GM12864 (cell line): ENCODE data around the gene FGD2.

ENCODE experiments used
- DNase-seq: peaks from one replicate; pipeline ENCODE4 v3.0.0-alpha.2; 2011; ENCODE audit warnings: low read depth
- H3K4me3 ChIP-seq: 2 replicates; pipeline ENCODE4 v1.5.1; 2011; ENCODE audit warnings: mild to moderate bottlenecking, low read depth, low read length, control low read depth
- TF ChIP-seq, protein P1 (sequence below): IDR thresholded peaks from 2 replicates; pipeline ENCODE4 v1.5.1; 2011; ENCODE audit warnings: low read depth, mild to moderate bottlenecking, moderate library complexity, low read length, control low read depth, inconsistent platforms; ENCODE audit errors: missing control alignments

The FGD2 gene

DNA sequence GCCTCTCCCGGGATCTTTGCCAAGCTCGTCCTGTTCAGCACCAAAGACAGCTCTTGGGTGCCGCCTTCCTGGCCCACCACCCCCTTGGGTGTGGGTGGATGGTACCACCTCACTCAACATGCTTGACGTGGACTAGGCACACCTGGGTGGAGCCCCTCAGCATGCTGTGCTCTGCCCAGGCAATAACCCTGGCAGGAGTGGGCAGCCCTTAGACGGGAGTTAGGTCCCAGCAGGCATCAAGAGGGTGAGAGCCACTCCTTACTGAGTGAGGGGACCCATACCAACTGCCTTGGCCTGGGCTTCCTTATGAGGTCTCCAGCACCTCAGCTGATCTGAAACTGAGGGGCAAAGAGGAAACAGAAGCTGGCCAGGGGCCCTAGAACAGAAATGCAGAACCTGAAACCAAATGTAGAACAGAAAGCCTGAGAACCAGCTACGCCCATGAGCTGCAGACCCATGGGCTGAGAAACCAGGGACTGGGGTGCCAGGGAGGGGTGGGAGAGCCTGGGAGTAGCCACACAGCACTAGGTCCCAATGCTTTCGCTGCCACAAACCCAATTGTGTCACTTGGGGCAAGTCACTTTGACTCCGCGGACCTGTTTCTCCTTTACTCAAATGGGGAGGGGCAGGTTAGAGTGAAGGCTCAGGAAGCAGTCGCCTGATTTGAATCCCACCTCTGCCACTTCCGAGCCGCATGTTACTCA lies 2.0 kb downstream of the FGD2 start:
- H3K4me3 ChIP-seq, result peak overlapping the region; percentile 83
- TF ChIP-seq, protein P1, sequence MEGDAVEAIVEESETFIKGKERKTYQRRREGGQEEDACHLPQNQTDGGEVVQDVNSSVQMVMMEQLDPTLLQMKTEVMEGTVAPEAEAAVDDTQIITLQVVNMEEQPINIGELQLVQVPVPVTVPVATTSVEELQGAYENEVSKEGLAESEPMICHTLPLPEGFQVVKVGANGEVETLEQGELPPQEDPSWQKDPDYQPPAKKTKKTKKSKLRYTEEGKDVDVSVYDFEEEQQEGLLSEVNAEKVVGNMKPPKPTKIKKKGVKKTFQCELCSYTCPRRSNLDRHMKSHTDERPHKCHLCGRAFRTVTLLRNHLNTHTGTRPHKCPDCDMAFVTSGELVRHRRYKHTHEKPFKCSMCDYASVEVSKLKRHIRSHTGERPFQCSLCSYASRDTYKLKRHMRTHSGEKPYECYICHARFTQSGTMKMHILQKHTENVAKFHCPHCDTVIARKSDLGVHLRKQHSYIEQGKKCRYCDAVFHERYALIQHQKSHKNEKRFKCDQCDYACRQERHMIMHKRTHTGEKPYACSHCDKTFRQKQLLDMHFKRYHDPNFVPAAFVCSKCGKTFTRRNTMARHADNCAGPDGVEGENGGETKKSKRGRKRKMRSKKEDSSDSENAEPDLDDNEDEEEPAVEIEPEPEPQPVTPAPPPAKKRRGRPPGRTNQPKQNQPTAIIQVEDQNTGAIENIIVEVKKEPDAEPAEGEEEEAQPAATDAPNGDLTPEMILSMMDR, result no peak
- DNase-seq, result no peak

DNA sequence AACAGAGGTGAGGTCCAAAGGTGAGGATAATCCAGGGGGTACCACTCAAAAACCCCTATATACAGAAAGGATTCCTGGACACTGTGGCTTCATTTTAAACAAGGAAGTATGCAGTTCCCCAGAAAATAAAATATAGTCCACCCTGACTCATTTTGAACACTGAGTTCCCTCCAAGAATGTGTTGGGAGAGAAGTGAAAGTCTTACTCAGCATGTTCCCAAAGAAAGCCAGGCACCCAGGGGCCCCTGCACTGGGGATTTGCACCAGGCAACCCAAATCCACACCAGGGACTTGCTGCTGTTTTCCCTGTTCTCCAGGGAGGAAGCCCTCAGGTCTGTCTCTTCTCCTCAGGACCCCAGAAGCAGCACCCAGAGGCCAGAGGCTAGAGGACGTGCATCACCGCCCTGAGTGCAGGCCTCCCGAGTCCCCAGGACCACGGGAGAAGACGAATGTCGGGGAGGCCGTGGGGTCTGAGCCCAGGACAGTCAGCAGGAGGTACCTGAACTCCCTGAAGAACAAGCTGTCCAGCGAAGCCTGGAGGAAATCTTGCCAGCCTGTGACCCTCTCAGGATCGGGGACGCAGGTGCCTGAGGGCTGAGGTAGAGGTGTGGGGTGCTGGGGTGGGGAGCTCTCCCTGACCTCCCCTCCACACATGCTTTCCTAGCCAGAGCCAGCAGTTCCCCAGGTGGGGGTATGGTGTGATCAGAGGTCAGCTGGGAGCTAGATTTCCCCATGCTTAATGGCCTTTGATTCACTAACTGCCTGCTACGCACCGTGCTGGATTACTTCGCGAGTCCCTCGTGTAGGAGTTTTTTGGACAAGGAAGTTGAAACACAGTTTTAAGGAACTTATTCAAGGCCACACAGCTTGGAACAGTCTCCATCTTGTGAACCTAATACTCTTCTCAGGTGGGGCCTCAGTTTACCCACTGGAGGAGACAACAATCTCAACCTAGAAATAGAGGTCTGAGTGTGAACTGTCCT lies 3.3 kb downstream of the FGD2 start:
- TF ChIP-seq, protein P1, result no peak
- no peak for DNase-seq
- H3K4me3 ChIP-seq, result no peak overlapping the region; the same call in 1 of the 2 replicates

DNA sequence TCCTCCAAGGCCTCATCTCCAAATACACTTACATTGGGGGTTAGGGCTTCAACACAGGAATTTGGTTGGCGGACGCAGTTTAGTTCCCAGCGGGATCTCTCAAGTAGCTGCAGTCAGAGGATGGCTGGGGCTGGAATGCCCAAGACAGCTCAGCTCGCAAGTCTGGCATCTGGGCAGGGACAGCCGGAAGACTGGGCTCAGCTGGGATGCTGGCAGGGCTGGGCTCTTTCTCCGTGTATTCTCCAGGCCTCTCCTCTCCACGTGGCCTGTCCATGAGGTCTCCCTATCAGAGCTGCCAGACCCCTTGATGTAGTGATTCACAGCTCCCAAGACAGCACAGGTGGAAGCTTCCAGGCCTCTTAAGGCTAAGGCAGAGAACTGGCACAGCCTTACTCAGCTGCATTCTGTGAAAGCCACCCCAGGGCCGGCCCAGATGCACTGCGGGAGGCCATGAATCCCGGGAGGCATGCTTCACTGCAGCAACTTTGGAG lies 5.0 kb downstream of the FGD2 start:
- DNase-seq, result no peak
- TF ChIP-seq, protein P1, result no peak
- no peak overlapping the region for H3K4me3 ChIP-seq

DNA sequence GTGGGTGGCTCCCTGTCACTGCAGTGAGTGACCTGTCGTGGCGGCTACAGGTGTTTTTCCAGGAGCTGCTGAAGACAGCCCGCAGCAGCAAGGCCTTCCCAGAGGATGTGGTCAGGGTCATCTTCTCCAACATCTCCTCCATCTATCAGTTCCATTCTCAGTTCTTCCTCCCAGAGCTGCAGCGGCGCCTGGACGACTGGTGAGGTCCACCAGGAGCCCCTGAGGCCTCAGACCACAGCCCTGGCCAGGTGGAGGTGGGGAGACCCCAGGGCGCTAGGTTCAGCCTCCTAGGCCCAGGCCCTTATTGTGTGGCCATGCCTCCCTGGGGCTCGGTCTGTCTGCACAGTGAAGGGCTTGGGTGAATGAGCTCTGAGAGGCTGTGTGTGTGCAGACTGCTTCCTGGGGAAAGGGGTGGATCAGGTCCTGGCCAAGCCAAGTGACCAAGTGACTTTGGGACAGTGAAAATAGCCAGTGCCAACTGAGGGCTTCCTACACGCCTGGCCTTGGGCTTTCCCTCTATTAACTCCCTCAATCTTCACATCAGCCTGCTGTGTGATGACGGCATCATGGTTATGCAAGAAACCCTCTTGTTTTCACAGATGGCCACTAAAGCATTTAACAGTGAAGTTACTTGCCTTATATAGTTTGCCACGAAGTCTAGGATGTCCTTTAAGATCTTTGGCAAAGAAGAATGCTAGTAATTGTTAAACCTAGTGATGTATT lies 6.4 kb downstream of the FGD2 start:
- TF ChIP-seq, protein P1, result no peak
- no peak for DNase-seq
- H3K4me3 ChIP-seq, result no peak overlapping the region

DNA sequence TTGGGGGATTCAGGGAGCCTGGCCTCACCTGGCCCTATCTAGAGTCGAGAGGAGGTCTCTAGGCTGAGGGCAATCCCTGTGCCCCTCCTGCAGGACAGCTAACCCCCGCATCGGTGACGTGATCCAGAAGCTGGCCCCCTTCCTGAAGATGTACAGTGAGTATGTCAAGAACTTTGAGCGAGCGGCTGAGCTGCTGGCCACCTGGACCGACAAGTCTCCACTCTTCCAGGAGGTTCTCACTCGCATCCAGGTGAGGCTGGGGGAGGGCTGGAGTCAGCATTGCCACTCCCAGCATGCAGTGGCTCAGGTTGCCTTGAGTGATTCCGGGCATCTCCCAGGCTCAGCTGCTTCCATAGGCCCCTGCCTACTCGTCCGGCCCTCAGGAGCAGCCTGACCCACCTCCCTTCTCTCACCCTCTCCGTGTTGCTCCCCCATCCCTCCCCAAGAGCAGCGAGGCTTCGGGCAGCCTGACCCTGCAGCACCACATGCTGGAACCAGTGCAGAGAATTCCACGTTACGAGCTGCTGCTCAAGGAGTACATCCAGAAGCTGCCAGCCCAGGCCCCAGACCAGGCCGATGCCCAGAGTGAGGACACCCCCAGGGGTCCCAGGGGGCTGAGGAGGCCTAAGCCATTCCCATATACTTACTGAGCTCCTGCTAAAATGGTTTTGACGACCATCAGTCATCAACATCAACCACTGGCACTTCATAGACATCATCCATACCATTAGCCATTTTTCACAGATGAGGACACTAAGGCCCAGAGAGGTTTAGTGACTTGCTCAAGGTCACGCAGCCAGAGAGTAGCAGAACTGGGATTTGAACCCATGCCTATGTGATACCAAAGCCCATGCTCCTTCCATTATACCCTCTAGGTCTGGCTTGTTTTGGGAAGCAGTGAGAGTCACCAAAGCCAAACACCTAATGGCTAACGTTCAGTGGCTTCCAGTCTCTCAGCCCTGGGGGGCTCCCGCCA lies 8.3 kb downstream of the FGD2 start:
- no peak for DNase-seq
- no peak overlapping the region for H3K4me3 ChIP-seq
- TF ChIP-seq, protein P1, result no peak

DNA sequence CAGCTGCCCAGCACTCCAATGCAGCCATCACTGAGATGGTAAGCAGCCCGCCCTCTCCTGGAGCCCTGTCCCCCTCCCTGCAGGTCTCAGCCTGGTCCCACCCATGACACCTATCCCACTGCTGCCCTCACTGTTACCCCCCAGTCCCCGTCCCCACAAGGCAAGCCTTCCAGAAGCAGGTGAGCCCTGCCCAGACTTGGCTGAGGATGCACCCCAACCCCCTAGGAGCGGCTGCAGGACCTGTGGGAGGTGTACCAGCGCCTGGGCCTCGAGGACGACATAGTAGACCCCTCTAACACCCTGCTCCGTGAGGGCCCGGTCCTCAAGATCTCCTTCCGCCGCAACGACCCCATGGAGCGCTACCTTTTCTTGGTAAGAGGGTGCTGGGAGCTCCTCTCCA lies 9.2 kb downstream of the FGD2 start:
- H3K4me3 ChIP-seq, result no peak overlapping the region
- DNase-seq, result no peak

More for the DNA sequence above, 9.2 kb downstream of the FGD2 start:
- TF ChIP-seq, protein P1, result no peak
